ENCODE measurements around the gene LRRC9.
"Not testable (repeated sequence)": the region's sequence is repeated elsewhere in the genome, so short reads cannot be mapped to it uniquely, and the experiment has no call there.

Gene LRRC9

GRCh38 chr14:60003991-60004390, 84.0 kb downstream of the LRRC9 start:
- Histone ChIP-seq H3K36me3 (ENCODE audit: control insufficient read depth, insufficient read depth, low read length, severe bottlenecking) (no peaks in the 10 kb centered on the region), H3K9ac (ENCODE audit: low read length) (no peak overlapping the region), H3K27me3 (replicated peaks; ENCODE audit: control insufficient read depth, insufficient read depth, low read length) (no peaks in the 10 kb centered on the region), H3K9me3 (ENCODE audit: control insufficient read depth, low read length) (no peaks in the 10 kb centered on the region), H3K4me1 (ENCODE audit: control insufficient read depth, insufficient read depth, low read length) (peaks cover 19% of the 10 kb centered on the region), H3K4me3 (ENCODE audit: low read length) (no peak overlapping the region)
- DNase-seq (ENCODE audit: low read depth), result no peak

- no peak overlapping the region for H3K4me3 ChIP-seq (ENCODE audit: low read length)
- DNase-seq (ENCODE audit: low read depth), result peak; percentile 3
- no peaks in the 10 kb centered on the region for H3K9me3 ChIP-seq (ENCODE audit: control insufficient read depth, low read length)
- H3K4me1 ChIP-seq (ENCODE audit: control insufficient read depth, insufficient read depth, low read length), result peaks cover 12% of the 10 kb centered on the region
- H3K27me3 ChIP-seq (replicated peaks; ENCODE audit: control insufficient read depth, insufficient read depth, low read length), result no peaks in the 10 kb centered on the region
- H3K9ac ChIP-seq (ENCODE audit: low read length), result no peak overlapping the region
- no peaks in the 10 kb centered on the region for H3K36me3 ChIP-seq (ENCODE audit: control insufficient read depth, insufficient read depth, low read length, severe bottlenecking)
Observed at GRCh38 chr14:60008042-60008441, 88.1 kb downstream of the LRRC9 start.

- not testable (repeated sequence) for H3K4me3 ChIP-seq (ENCODE audit: low read length); H3K4me1 ChIP-seq (ENCODE audit: control insufficient read depth, insufficient read depth, low read length); H3K36me3 ChIP-seq (ENCODE audit: control insufficient read depth, insufficient read depth, low read length, severe bottlenecking); DNase-seq (ENCODE audit: low read depth); H3K27me3 ChIP-seq (replicated peaks; ENCODE audit: control insufficient read depth, insufficient read depth, low read length); H3K9ac ChIP-seq (ENCODE audit: low read length)
- H3K9me3 ChIP-seq (ENCODE audit: control insufficient read depth, low read length), result peaks cover 17% of the 10 kb centered on the region
Observed at GRCh38 chr14:60010263-60010662, 90.3 kb downstream of the LRRC9 start.

- Histone ChIP-seq H3K36me3 (ENCODE audit: control insufficient read depth, insufficient read depth, low read length, severe bottlenecking) (no peaks in the 10 kb centered on the region), H3K4me3 (ENCODE audit: low read length) (no peak overlapping the region), H3K9ac (ENCODE audit: low read length) (no peak overlapping the region), H3K27me3 (replicated peaks; ENCODE audit: control insufficient read depth, insufficient read depth, low read length) (no peaks in the 10 kb centered on the region), H3K4me1 (ENCODE audit: control insufficient read depth, insufficient read depth, low read length) (no peaks in the 10 kb centered on the region), H3K9me3 (ENCODE audit: control insufficient read depth, low read length) (peaks cover 23% of the 10 kb centered on the region)
- no peak for DNase-seq (ENCODE audit: low read depth)
Observed at GRCh38 chr14:60014402-60014801, 94.5 kb downstream of the LRRC9 start.

- Histone ChIP-seq H3K4me3 (ENCODE audit: low read length) (no peak overlapping the region), H3K36me3 (ENCODE audit: control insufficient read depth, insufficient read depth, low read length, severe bottlenecking) (no peaks in the 10 kb centered on the region), H3K4me1 (ENCODE audit: control insufficient read depth, insufficient read depth, low read length) (peaks cover 15% of the 10 kb centered on the region), H3K9ac (ENCODE audit: low read length) (no peak overlapping the region), H3K9me3 (ENCODE audit: control insufficient read depth, low read length) (no peaks in the 10 kb centered on the region), H3K27me3 (replicated peaks; ENCODE audit: control insufficient read depth, insufficient read depth, low read length) (no peaks in the 10 kb centered on the region)
- no peak for DNase-seq (ENCODE audit: low read depth)
Observed at GRCh38 chr14:60021619-60022018, 101.7 kb downstream of the LRRC9 start.

GRCh38 chr14:60025571-60025970, 105.6 kb downstream of the LRRC9 start:
- Histone ChIP-seq H3K36me3 (ENCODE audit: control insufficient read depth, insufficient read depth, low read length, severe bottlenecking) (no peaks in the 10 kb centered on the region), H3K9me3 (ENCODE audit: control insufficient read depth, low read length) (no peaks in the 10 kb centered on the region), H3K27me3 (replicated peaks; ENCODE audit: control insufficient read depth, insufficient read depth, low read length) (no peaks in the 10 kb centered on the region), H3K4me3 (ENCODE audit: low read length) (peak overlapping the region; percentile 63), H3K4me1 (ENCODE audit: control insufficient read depth, insufficient read depth, low read length) (peaks cover 18% of the 10 kb centered on the region), H3K9ac (ENCODE audit: low read length) (peak overlapping the region; percentile 14)
- no peak for DNase-seq (ENCODE audit: low read depth)

- Histone ChIP-seq H3K27me3 (replicated peaks; ENCODE audit: control insufficient read depth, insufficient read depth, low read length) (no peaks in the 10 kb centered on the region), H3K4me1 (ENCODE audit: control insufficient read depth, insufficient read depth, low read length) (no peaks in the 10 kb centered on the region), H3K9ac (ENCODE audit: low read length) (no peak overlapping the region), H3K4me3 (ENCODE audit: low read length) (no peak overlapping the region), H3K9me3 (ENCODE audit: control insufficient read depth, low read length) (no peaks in the 10 kb centered on the region), H3K36me3 (ENCODE audit: control insufficient read depth, insufficient read depth, low read length, severe bottlenecking) (no peaks in the 10 kb centered on the region)
- no peak for DNase-seq (ENCODE audit: low read depth)
Observed at GRCh38 chr14:60035177-60035576, 115.2 kb downstream of the LRRC9 start.

- H3K36me3 ChIP-seq (ENCODE audit: control insufficient read depth, insufficient read depth, low read length, severe bottlenecking); H3K4me3 ChIP-seq (ENCODE audit: low read length); DNase-seq (ENCODE audit: low read depth); H3K9ac ChIP-seq (ENCODE audit: low read length); H3K27me3 ChIP-seq (replicated peaks; ENCODE audit: control insufficient read depth, insufficient read depth, low read length): not testable (repeated sequence)
- H3K4me1 ChIP-seq (ENCODE audit: control insufficient read depth, insufficient read depth, low read length), result peaks cover 11% of the 10 kb centered on the region
- peaks cover 12% of the 10 kb centered on the region for H3K9me3 ChIP-seq (ENCODE audit: control insufficient read depth, low read length)
Observed at GRCh38 chr14:60047976-60048375, 128.0 kb downstream of the LRRC9 start.

GRCh38 chr14:60051721-60052221, 131.8 kb downstream of the LRRC9 start:
- Histone ChIP-seq H3K9me3 (ENCODE audit: control insufficient read depth, low read length) (no peaks in the 10 kb centered on the region), H3K36me3 (ENCODE audit: control insufficient read depth, insufficient read depth, low read length, severe bottlenecking) (no peaks in the 10 kb centered on the region), H3K4me1 (ENCODE audit: control insufficient read depth, insufficient read depth, low read length) (peaks cover 11% of the 10 kb centered on the region), H3K9ac (ENCODE audit: low read length) (no peak overlapping the region), H3K27me3 (replicated peaks; ENCODE audit: control insufficient read depth, insufficient read depth, low read length) (no peaks in the 10 kb centered on the region), H3K4me3 (ENCODE audit: low read length) (peak overlapping the region; percentile 49)
- DNase-seq (ENCODE audit: low read depth), result peak; percentile 73

GRCh38 chr14:60058087-60058486, 138.1 kb downstream of the LRRC9 start:
- no peaks in the 10 kb centered on the region for H3K27me3 ChIP-seq (replicated peaks; ENCODE audit: control insufficient read depth, insufficient read depth, low read length)

GRCh38 chr14:60061371-60061770, 141.4 kb downstream of the LRRC9 start:
- no peaks in the 10 kb centered on the region for H3K9me3 ChIP-seq (ENCODE audit: control insufficient read depth, low read length)
- H3K27me3 ChIP-seq (replicated peaks; ENCODE audit: control insufficient read depth, insufficient read depth, low read length), result no peaks in the 10 kb centered on the region
- no peaks in the 10 kb centered on the region for H3K36me3 ChIP-seq (ENCODE audit: control insufficient read depth, insufficient read depth, low read length, severe bottlenecking)
- no peak overlapping the region for H3K9ac ChIP-seq (ENCODE audit: low read length)
- H3K4me3 ChIP-seq (ENCODE audit: low read length), result no peak overlapping the region
- peaks cover 16% of the 10 kb centered on the region for H3K4me1 ChIP-seq (ENCODE audit: control insufficient read depth, insufficient read depth, low read length)
- peak; percentile 34 for DNase-seq (ENCODE audit: low read depth)

More at GRCh38 chr14:60058087-60058486, 138.1 kb downstream of the LRRC9 start:
- Histone ChIP-seq H3K9ac (ENCODE audit: low read length) (no peak overlapping the region), H3K4me1 (ENCODE audit: control insufficient read depth, insufficient read depth, low read length) (peaks cover 16% of the 10 kb centered on the region), H3K9me3 (ENCODE audit: control insufficient read depth, low read length) (no peaks in the 10 kb centered on the region), H3K4me3 (ENCODE audit: low read length) (no peak overlapping the region), H3K36me3 (ENCODE audit: control insufficient read depth, insufficient read depth, low read length, severe bottlenecking) (no peaks in the 10 kb centered on the region)
- no peak for DNase-seq (ENCODE audit: low read depth)

- peak; percentile 75 for DNase-seq (ENCODE audit: low read depth)
- no peaks in the 10 kb centered on the region for H3K9me3 ChIP-seq (ENCODE audit: control insufficient read depth, low read length)
- H3K36me3 ChIP-seq (ENCODE audit: control insufficient read depth, insufficient read depth, low read length, severe bottlenecking), result no peaks in the 10 kb centered on the region
- H3K9ac ChIP-seq (ENCODE audit: low read length), result no peak overlapping the region
- H3K27me3 ChIP-seq (replicated peaks; ENCODE audit: control insufficient read depth, insufficient read depth, low read length), result no peaks in the 10 kb centered on the region
- no peak overlapping the region for H3K4me3 ChIP-seq (ENCODE audit: low read length)
- H3K4me1 ChIP-seq (ENCODE audit: control insufficient read depth, insufficient read depth, low read length), result peaks cover 10% of the 10 kb centered on the region
Observed at GRCh38 chr14:60064491-60065072, 144.6 kb downstream of the LRRC9 start.

Measured in adipocyte (in vitro differentiated cells).